Smooth muscle cell of the brain vasculature (primary cell): Measurements from ENCODE around the gene TFR2.

Experiments used
- DNase-seq: peaks from one replicate; pipeline ENCODE4 v3.0.0-alpha.2; 2012; ENCODE audit warnings: low read depth, low spot score

Gene TFR2

DNA sequence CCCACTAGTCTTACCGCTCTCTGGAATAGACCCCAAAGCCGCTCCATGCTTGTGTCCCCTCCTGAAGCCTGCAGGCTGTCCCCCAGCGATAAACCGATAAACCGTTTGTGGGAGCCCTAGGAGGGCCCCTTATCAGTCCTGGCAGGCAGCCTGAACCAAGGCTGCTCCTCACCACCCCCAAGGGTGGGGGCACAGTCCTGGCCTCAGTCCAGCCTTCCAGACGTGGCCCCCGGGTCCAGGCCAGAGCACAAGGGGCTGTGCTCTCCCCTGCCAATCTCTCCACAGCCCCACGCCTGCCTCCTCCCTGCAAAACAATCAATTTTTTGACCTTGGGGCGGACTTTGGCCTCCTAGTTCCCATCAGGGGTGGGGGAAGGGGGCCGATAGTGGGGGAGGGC is at the start of gene TFR2:
TSS of gene TFR2 (minus strand) at position 90 of the 397 bp plus-strand sequence. CDS start at position 47, 43 bp downstream.
- DNase-seq: no peak

DNA sequence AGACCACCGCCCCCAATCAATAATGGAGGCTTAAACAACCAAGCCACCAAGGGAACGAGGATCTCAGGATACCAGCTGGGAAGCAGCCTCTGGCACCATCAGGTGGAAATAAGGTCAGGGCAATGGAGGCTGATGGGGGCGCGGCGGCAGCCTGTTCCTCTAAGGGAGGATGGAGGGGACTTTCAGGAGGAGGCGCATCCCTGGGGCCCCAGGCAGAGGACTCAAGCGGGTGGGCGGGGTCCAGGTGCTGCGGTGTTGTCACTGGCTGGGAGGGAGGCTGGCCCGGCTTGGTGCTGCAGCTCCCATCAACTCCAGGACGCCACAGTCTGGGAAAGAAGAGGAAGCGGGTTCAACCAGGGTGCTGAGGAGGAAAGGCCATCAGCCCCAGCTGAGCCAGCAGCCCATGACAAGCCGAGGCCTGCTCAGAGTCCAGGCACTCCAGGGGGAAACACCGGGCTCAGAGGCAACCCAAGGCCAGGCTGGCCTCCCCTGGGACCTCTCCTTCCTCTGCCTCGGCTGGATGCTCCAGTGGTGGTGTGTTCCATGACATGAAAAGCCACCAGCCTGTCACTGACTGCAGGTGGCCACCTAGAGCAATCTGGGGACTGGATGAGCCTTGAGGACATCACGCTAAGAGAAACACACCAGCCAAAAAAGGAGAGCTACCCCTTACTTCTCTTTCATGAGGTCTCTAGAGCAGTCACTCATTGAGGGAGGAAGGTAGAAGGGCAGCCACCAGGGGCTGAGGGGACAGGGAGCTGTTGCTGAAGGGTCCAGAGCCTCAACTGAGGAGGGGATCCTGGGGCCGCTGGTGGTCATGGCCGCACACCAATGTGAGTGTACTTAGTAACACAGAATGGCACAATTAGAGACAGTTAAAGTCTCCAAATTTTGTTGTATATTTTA is 48.1 kb upstream of the TFR2 start:
- DNase-seq: no peak

GRCh38 chr7:100688326-100688860 is 47.0 kb upstream of the TFR2 start:
- DNase-seq: no peak

DNA sequence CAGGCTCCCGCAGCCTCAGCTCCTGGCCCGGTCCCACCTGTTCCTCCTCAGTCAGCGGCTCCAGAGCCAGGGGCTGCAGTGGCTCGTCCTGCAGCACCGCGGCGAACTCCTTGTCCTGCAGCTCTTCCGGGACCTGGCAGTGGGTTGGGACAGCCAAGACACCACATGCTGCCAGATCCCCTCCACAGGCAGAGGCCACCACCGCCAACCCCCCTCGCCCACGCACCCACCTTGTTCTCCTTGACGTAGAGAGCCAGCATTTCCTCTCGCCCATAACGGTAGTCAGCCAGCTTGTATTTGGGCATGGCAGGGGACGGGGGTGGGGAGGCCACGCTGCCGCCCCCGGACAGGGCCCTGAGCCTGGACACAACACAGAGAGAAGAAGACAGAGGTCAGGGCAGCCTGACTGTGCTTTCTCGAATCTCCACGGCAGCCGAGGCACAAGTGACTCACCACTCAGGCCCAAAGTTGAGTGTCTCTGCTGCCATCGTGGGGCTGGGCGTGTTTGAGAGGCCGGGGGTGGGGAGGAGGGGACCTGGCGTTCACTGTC is 46.5 kb upstream of the TFR2 start:
- DNase-seq: no peak

- DNase-seq: no peak
These were observed 45.9 kb upstream of the TFR2 start for GRCh38 chr7:100687261-100687660.

GRCh38 chr7:100686822-100687211 is 45.5 kb upstream of the TFR2 start:
- DNase-seq: no peak

DNA sequence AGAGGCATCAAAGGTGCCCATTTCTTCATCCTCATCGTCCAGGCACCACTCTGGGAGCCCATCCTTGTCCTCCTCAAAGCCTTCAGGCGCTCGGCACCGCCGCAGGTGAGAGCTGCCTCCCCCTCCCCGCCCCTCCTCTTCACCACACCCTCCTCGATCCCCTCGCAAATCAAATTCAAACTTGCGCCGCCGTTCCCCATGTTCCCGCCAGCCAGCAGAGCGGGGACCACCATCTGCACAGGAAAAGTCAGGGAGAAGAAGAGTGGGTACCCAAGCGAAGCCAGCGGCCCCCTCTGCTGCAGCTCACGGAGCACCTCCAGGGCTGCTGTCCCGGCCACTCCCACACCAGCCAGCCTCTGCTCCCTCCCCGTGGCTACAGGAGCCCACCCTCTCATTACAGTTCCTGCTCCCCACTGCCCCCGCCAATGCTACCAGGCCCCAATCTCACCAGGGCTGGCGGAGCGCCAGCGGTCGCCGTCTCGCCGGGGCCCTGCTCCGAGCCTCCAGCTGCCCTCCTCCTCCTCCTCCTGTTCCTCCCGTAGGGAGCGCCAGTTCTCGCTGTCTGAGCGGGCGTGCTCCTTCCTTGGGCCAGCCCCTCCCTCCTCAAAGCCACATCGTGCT is 45.0 kb upstream of the TFR2 start:
- DNase-seq: no peak

GRCh38 chr7:100685631-100686145 is 44.3 kb upstream of the TFR2 start:
- no peak for DNase-seq

GRCh38 chr7:100685049-100685605 is 43.8 kb upstream of the TFR2 start:
- DNase-seq: no peak

DNA sequence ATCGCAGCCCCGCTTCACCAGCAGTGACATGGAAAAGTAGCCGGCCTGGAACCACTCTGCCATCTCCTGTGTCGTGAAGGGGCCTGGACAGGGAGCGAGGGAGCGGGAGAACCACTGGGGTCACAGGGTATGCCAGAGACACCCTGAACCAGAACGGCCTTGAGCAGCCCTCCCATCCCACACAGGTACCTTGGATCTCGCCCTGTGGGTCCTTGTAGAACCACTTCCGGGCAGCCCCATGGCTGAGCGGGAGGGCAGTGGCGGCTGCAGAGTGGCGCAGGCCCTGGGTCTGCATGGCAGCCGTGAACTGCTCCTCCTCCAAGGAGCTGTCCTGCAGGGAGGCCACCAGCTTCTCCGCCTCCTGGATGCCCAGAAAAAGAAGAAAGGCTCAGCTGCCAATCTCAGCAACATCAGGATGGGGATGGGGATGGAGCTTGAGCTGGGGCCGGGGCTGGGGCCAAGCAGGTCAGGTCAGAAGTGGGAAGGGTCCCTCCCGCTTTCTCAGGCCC is 43.2 kb upstream of the TFR2 start:
- DNase-seq: no peak

- no peak for DNase-seq
These were observed 42.5 kb upstream of the TFR2 start for GRCh38 chr7:100683659-100684533.

DNA sequence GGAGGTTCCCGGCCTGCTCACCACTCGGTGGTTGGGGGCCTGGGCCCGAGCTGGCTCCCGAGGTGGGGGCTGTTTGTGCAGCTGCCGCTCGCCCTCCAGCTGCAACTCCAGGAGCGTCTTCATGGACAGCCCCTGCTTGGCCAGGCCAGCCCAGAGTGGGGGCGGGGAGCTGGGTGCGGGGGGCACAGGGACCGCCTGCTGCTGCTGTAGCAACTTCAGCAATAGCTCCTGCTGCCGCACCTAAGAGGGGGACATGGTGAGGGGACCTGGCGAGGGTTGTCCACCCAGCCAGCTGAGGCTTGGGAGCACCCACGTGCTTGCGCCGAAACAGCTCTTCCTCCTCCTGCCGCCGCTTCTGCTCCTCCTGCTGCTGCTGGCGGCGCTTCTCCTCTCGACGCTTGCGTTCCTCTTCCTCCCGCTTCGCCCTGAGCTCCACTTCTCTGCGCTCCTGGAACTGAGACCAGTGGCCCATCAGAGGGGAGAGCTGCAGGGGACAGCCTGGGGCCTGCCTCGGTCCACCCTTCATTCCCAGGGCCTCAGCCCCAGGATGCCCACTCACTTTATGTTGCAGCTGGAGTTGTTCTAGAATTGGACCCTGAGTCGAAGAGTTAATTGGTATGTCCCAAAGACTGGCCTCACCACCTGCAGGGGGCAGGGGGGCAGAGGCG is 41.8 kb upstream of the TFR2 start:
- DNase-seq: no peak

GRCh38 chr7:100682228-100682741 is 40.9 kb upstream of the TFR2 start:
- DNase-seq: no peak

DNA sequence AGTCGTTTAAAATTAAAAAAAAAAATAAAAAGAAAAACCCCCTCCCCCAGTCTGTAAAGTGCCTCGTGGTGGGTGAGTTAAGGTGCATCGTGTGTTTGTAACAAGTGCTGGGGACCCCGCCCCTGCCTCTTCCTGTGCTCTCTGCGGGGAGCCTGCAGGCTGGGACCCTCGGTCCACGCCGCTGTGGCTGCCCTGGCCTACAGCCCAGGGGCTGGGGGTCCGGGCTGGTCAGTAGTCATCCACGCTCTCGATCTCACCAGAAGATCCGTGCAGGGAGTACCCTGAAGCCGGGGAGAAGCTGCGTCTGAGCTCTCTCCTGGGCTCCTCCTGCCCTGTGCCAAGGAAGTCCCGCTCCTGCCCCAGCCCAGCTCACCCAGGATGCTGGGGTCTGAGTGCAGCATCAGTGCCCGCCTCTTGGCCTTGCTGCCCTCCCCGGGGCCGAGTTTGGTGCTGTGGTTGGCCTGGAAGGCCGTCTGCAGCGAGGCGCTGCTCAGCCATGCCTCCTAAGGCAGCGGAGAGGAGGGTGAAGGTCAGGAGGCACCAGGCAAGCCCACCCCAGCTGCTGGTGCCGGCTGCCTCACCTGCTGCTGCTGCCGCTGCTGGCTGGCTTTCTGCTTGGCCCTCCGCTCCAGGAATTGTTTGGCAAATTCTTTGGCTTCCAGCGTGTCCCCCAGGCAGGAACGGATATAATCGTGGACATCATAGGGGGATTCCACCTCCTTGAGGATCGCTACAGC is 40.3 kb upstream of the TFR2 start:
- DNase-seq: no peak

- no peak for DNase-seq
These were observed 39.4 kb upstream of the TFR2 start for GRCh38 chr7:100680576-100681271.

GRCh38 chr7:100679927-100680575 is 38.7 kb upstream of the TFR2 start:
- DNase-seq: no peak

- DNase-seq: no peak
These were observed 38.0 kb upstream of the TFR2 start for GRCh38 chr7:100679129-100679926.
